Raji (cell line): ENCODE data around the gene CXCL8.

Experiments
- POLR2A ChIP-seq: IDR thresholded peaks from 2 replicates; pipeline ENCODE4 v1.6.1; 2011; ENCODE audit warnings: low read depth, low read length, control low read depth; ENCODE audit not compliant: insufficient read depth

CXCL8 gene

DNA sequence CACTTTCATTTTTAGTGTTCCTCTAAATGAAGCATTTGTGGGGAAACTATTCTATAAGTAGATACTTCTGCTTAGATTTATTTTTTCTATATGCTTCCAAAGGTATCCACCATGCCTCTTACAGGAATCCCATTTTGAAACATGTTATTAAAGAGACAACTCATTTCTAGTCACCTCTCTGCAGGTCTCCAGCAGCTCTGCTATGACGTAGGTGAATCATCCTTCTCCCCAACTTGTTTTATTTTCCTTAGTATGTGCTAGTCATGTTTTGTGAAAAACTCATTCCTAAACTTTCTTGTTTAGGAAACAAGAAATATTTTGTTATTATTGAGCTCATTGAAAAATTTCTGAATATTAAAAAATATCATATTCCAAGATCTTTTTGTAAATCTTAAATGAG is 12.8 kb downstream of the CXCL8 start:
- TF ChIP-seq POLR2A: no peak

DNA sequence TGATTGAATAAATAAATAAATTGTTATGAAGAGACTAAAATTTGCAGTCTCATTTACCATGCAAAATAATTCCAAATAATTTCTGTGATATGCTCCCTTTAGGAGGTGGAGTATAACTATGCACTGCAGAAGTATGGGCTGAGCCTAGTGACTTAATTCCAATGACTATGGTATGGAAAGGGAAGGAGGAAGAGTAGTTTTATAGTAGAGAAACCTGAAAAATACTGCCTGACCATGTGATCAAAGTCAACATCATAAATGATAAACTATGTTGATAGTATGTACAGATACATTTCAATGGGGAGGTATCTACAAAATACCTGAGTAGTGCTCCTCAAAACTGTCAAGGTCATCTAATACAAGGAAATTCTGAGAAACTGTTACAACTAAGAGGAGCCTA is 14.6 kb downstream of the CXCL8 start:
- TF ChIP-seq POLR2A: no peak

DNA sequence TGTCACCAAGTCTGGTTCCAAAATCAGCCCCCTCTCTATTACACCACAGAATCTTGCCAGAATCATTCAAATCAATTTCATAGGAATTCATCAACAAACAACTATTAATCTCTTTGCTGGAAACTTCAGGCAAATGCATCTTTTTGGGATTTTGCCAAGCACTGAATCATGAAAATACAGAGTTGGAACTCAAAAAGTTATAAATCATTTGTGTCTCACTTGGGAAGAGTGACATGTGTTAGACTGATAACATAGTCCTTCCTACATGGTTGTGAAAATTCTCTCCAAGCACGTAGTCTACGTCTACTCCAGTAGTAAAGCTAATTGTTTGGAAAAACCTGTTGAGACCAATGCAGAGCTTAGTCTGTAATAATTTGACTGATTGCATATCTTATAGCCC is 19.0 kb downstream of the CXCL8 start:
- TF ChIP-seq POLR2A: no peak

DNA sequence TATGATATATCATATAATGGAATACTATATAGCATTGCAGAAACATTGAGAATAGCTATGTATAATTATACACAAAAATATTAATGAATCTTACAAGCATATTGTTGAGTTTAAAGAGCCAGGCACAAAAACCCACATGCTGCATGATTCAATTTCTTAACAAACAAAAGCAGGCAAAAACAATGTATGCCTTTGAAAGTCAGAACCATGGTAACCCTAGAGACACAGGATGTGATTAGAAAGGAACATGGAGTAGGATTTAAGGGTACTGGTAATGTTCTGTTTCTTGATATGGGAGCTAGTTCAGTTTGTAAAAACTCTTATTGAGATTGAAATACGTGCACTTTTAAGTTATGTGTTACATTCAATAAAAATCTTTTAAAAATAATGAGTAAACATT is 21.5 kb downstream of the CXCL8 start:
- TF ChIP-seq POLR2A: no peak

DNA sequence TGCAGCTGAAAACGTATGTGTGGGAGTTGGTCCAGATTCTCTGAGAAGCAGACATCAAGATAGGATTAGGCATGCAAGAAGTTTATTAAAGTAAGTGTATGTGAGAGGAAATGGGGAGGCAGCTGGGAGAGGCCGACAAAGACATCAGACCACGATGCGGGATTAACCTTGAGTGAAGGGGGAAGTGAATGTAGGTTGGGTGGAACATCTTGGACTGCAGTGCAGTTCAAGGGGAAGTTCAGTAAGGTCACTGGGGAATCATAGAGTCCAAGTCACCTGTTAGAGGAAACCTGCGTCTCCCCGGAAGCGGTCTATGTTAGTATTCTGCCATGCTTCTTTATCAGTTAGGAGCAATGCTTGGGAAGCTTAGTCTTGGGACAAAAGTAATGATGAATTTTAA is 22.0 kb downstream of the CXCL8 start:
- TF ChIP-seq POLR2A: no peak

DNA sequence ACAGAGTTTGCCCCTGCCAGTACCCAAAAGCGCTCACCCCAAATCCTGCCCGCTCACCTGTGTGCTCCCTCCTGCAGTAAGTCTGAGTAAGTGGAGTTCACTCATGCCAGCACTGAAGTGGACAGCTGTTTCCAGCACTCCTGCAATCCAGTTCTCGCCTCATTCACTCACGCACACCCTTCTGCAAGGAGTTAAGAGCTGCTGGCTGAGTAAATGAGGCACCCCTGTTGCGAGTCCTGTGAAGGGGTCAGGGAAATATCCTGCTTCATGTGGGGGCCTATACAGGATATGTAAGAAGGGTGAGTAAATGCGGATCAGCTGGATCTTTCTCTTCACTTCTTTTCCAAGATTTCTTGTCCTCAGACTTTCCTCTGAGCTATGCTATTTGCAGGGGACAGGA is 23.5 kb downstream of the CXCL8 start:
- TF ChIP-seq POLR2A: no peak

DNA sequence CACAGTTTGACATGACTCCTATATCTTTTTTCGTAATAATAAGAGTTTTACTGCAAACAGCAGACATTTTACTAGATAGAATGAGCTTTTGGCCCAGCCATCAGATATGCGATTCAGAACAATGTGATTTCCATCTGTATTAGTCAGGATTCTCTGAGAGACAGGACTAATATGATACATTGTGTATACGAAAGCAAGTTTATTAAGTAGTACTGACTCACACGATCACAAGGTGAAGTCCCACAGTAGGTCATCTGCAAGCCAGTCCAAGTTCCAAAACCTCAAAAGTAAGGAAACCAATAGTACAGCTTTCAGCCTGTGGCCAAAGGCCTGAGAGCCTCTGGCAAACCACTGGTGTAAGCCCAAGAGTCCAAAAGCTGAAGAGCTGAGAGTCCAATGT is 24.1 kb downstream of the CXCL8 start:
- no peak for TF ChIP-seq POLR2A

DNA sequence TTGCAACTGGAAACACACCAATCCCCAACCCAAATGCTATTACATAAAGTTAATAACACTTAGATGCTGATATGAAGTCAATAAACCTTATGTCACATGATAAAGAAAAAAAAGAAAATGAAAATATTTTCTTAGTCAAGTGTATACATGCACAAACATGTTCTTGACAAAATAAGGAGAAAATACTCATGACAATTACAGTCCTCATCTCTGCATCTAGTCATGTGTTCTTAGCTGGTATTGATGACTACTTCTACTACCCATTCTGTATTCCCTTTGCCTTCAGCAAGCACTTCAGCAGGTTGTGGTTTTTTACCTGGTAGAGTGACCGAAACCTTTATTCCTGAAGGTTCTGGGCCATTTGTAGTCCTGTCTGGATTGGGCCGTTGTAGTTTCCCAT is 24.9 kb downstream of the CXCL8 start:
- TF ChIP-seq POLR2A: no peak

DNA sequence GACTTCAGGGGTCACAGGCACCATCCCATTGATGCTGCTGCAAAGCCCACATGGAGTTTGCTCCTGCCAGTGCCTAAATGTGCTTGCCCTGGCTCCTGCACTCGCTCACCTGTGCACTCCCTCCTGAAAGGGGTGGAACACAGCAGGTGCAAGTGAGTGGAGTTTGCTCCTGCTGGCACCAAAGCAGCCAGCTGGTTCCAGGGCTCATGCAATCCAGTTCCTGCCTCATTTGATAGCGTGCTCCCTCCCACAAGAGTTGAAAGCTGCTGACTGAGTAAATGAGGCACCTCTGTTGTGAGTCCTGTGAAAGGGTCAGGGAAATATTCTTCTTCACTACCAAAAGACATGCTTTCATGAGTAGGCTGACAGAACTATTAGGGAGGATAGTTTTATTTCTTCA is 30.5 kb downstream of the CXCL8 start:
- TF ChIP-seq POLR2A: no peak

DNA sequence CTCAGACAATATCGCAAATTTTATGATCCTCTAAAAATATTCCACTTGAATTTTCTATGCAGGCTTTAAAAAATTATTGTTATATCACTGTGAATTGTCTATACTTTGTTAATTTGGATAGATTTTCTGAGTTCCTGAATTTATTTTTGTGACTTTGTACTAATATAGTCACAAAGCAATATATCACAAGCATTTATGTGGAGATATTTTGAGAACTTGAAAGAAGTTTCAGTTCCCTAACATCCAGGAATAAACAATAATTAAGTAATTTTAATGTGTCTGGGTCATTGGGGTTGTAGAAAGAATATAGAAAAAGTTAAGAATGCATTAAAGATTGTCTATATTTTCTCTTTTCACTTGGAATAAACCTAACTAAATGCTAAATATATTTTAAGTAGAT is 32.0 kb downstream of the CXCL8 start:
- no peak for TF ChIP-seq POLR2A

DNA sequence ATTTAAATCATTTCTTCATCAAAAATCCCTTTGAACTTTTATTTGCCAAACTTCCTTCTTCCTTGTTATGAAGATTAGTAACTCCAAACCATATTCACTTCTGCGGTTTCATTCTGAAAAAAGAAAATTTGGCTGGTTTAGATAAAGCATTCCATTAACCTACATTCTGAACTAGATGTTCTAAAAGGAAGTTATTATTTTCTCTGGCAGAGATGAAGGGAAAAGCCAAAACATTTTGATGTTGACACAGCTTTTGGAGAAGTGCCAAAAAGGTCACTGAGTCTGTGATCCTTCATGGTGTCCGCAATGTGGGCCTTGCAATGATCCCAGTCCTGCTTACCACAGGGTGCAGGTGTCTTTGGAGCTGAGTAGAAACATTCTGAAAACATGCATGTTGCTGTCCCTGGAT is 36.0 kb downstream of the CXCL8 start:
- no peak for TF ChIP-seq POLR2A

DNA sequence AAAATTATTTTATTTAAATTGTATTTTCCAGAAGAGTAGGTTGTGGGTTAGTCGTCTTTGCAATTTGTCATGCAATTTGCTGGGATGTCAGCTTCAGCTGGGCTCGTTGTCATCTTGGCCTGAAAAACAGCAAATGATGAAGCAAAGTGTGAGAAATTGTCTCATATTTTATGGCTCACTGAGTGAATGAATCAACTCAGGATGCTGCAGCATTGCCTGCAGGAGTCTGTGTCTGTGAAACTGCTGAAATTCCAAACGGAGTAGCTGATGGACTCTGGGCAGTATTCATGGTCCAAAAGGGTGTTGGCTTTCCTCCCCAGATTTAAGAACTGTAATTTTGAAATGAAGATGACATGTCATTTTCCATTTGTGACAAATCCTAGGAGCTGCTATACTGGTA is 37.2 kb downstream of the CXCL8 start:
- no peak for TF ChIP-seq POLR2A

DNA sequence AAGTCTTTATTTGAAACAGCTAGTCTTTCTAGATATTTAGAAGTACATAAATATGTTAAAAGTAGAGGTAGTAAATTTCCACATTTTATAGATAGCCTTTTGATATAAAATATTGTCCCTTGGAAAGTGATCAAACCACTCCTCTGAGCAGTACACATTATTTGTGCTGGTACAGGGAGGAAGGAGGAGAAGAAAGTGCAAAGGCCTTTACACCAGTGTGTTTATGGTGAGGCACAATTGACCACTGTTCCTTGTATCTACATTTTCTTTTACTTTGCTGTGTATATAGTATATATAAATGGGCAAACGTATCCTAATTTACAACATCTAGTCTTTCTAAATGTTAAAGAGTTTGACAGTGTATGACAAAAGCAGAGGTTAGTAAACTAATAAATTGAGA is 39.9 kb downstream of the CXCL8 start:
- no peak for TF ChIP-seq POLR2A

DNA sequence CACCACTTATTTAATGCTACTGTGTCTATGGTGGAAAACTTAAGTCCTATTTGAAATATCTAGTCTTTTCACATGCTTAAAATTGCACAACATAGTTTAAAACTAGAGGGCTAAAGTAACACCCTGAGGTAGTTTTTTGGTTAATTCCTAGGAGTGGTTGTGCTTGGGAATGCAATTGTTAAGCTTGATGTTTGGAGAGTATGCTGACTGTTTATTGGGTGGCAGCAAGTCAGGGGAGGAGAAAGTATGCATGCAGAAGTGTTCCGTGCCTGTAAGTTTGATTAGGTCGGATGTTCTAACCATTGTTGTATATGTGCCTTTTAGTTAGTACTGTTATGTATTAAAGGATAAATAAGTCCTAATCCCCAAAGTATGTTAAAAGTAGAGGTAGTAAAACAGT is 40.5 kb downstream of the CXCL8 start:
- no peak for TF ChIP-seq POLR2A

DNA sequence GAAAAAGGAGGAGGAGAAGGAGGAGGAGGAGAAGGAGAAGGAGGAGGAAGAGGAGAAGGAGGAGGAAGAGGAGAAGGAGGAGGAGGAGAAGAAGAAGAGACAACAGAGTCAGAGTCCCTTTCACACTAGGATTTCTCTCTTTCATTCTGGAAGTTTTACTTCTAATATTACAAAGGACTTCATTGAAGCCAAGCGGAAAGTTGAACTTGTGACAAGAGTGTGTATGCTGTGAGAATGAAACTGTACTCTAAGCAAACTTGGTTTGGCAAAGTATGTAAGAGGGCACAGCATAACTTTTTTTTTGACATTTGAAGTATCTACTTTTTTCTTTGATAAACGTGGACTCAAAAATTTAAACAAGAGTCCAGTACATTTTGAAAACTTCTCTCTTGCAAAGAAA is 48.0 kb downstream of the CXCL8 start:
- no peak for TF ChIP-seq POLR2A
